Heart right ventricle (tissue), 16 donors: ENCODE measurements around the gene ADAMTS3. TPM values are rescaled to one million over a fixed set of nuclear protein-coding genes. Genes with fewer than 3 reads are reported as not detected.

ENCODE experiments used
- ATAC-seq, 8 donors: fragments of 200-7000 bp; cut with Tn5 transposase; one replicate each; pipeline ENCODE4 v1.9.1; 2020; ENCODE audit warnings: mild to moderate bottlenecking in 8 of 8, moderate library complexity in 8 of 8, moderate number of reproducible peaks in 1 of 8
- DNase-seq, 2 donors: peaks; one replicate each; pipeline ENCODE4 v3.0.0-alpha.2; 2020
- H3K27ac ChIP-seq, 10 donors: fragments of 200-600 bp; sonication (generic) in 2 of 10; one replicate each; pipeline versions ENCODE4 v1.5.0 to v1.8.0; 2020 to 2022; ENCODE audit warnings: mild to moderate bottlenecking in 3 of 10
- H3K27me3 ChIP-seq, 7 donors: fragments of 200-600 bp; one replicate each; pipeline ENCODE4 v1.8.0; 2021 to 2022; ENCODE audit warnings: mild to moderate bottlenecking in 2 of 7
- H3K36me3 ChIP-seq, 9 donors: fragments of 200-600 bp; sonication (generic) in 1 of 9; one replicate each; pipeline versions ENCODE4 v1.5.0 to v1.8.0; 2020 to 2022; ENCODE audit warnings: mild to moderate bottlenecking in 2 of 9
- H3K4me1 ChIP-seq, 9 donors: fragments of 200-600 bp; sonication (generic) in 1 of 9; one replicate each; pipeline versions ENCODE4 v1.5.0 to v1.8.0; 2020 to 2022; ENCODE audit warnings: mild to moderate bottlenecking in 4 of 9
- H3K4me3 ChIP-seq, 10 donors: fragments of 200-600 bp; sonication (generic) in 2 of 10; one replicate each; pipeline versions ENCODE4 v1.5.0 to v1.8.0; 2020 to 2022; ENCODE audit warnings: mild to moderate bottlenecking in 7 of 10, moderate library complexity in 2 of 10
- H3K9me3 ChIP-seq, 11 donors: fragments of 200-600 bp in 10 of 11; sonication (generic) in 2 of 11; one replicate each; pipeline versions ENCODE4 v1.5.0 to v1.8.0; 2013 to 2022; ENCODE audit warnings: mild to moderate bottlenecking in 2 of 11, control low read depth in 1 of 11, moderate library complexity in 1 of 11
- CTCF ChIP-seq, 9 donors: fragments of 200-600 bp; sonication (generic) in 2 of 9; IDR thresholded peaks; one replicate each; pipeline versions ENCODE4 v1.5.0 to v1.8.0; 2021 to 2022; ENCODE audit warnings: antibody characterized with exemption in 9 of 9, mild to moderate bottlenecking in 5 of 9, moderate library complexity in 1 of 9
- WGBS, 2 donors: extraction: QIAGEN DNeasy Blood & Tissue Kit; methylation state at CpG; one replicate each; pipeline ENCODE4 v1.1.7; 2013; ENCODE audit warnings: inconsistent platforms in 1 of 2; 5-methylcytosine and 5-hydroxymethylcytosine counted together
- intact Hi-C, 10 donors: fragments of 100-400 bp; cut with DNase I; formaldehyde crosslinking; loops; one replicate each; pipeline versions ENCODE4 v1.11.1 to v1.14.2; 2022
- polyA plus RNA-seq, 2 donors: library from polyadenylated mRNA; stranded (reverse); fragments of 200-250 nt; gene quantifications; one replicate each; pipeline ENCODE4 v1.2.3, GENCODE V29; 2013
- total RNA-seq, 10 donors: library from RNA; stranded (reverse); fragmentation: NEBNext Ultra II Directional in 3 of 10; extraction: Animal tissue kit (Norgen Biotek cat#: 25700) in 3 of 10; gene quantifications; one replicate each; pipeline versions ENCODE4 v1.2.1 to v1.2.4, GENCODE V29; 2021 to 2023
- donor health status: Arrhythmogenic right ventricular cardiomyopathy.
- donor health status: ischemic (EF 13 %, LVEDD 7.1; RV severe dilation, severe dysfunction).
- donor health status: healthy with polysubstance abuse.
- donor health status: DM: no; HTN: yes; CAD: no.
- donor health status: DM: no; HTN: no; CAD: no.
- donor health status: ischemic (EF 25% LVEDD 6.9; RV normal size, moderate dysfunction).
- donor health status: ischemic (EF 25% LVEDD 5.7; RV mildly dilated, moderate dysfunction).
- donor health status: healthy.
- donor health status: DM: yes; HTN: yes; CAD: no.
- donor health status: Ischemic cardiomyopathy.
- donor health status: ischemic (EF 35%, LVEDD 5.7; RV mildly dilated, moderate dysfunction).
- donor health status: nonischemic (EF 11% LVEDD 7.7; RV severe dilation, severe dysfunction).
- donor health status: DM: yes; HTN: yes; CAD: no.
- donor health status: PGD.
- donor health status: ischemic (EF 29% LVEDD 5.4; RV normal size, mild dysfunction).
- donor health status: nonischemic (EF 23%, LVEDD 6.1; RV moderate dilation, normal function).

The ADAMTS3 gene
- total and polyA plus RNA-seq, 12 donors: 0.23 to 1.1 (median 0.54) TPM

GRCh38 chr4:72496119-72496518 lies 72.9 kb downstream of the ADAMTS3 start:
- H3K4me3 ChIP-seq: no peak overlapping the region
- 67 to 69% methylated on average over 1 of the region's 1 CpG for WGBS, 2 donors
- intact Hi-C loops: no loop called here
- H3K27me3 ChIP-seq: no peaks in the 10 kb centered on the region
- ATAC-seq (no peak), DNase-seq (no peak)
- H3K27ac ChIP-seq: no peak overlapping the region
- no peaks in the 10 kb centered on the region for H3K36me3 ChIP-seq
- H3K4me1 ChIP-seq: no peaks in the 10 kb centered on the region
- peaks cover 0 to 32% (median 20%) of the 10 kb centered on the region in 11 donors for H3K9me3 ChIP-seq
- no peak for TF ChIP-seq CTCF (IDR thresholded peaks at IDR 0.05)

- no peaks in the 10 kb centered on the region for H3K4me1 ChIP-seq
- intact Hi-C loops: no loop called here
- H3K27me3 ChIP-seq: no peaks in the 10 kb centered on the region
- no peak for TF ChIP-seq CTCF (IDR thresholded peaks at IDR 0.05)
- no peaks in the 10 kb centered on the region for H3K36me3 ChIP-seq
- DNase-seq (no peak), ATAC-seq (no peak)
- H3K27ac ChIP-seq: no peak overlapping the region
- peaks cover 0 to 17% (median 9%) of the 10 kb centered on the region in 11 donors for H3K9me3 ChIP-seq
- no peak overlapping the region for H3K4me3 ChIP-seq
Observed at GRCh38 chr4:72494156-72494555, 74.9 kb downstream of the ADAMTS3 start.

- Histone ChIP-seq H3K4me3 (no peak overlapping the region), H3K9me3 (peaks cover 0 to 12% (median 5%) of the 10 kb centered on the region in 11 donors), H3K36me3 (no peaks in the 10 kb centered on the region), H3K4me1 (no peaks in the 10 kb centered on the region), H3K27me3 (no peaks in the 10 kb centered on the region), H3K27ac (no peak overlapping the region)
- intact Hi-C loops: no loop called here
- DNase-seq (no peak), ATAC-seq (no peak)
- no peak for TF ChIP-seq CTCF (IDR thresholded peaks at IDR 0.05)
- 62 to 71% methylated on average over 4 of the region's 4 CpGs for WGBS, 2 donors
Observed at GRCh38 chr4:72489267-72489666, 79.8 kb downstream of the ADAMTS3 start.

- no peak for TF ChIP-seq CTCF (IDR thresholded peaks at IDR 0.05)
- no peaks in the 10 kb centered on the region for H3K27me3 ChIP-seq
- peaks cover 0 to 14% (median 0%) of the 10 kb centered on the region in 11 donors for H3K9me3 ChIP-seq
- intact Hi-C loops: no loop called here
- H3K36me3 ChIP-seq: no peaks in the 10 kb centered on the region
- H3K27ac ChIP-seq: no peak overlapping the region
- ATAC-seq: no peak
- DNase-seq: no peak
- H3K4me3 ChIP-seq: no peak overlapping the region
- no peaks in the 10 kb centered on the region for H3K4me1 ChIP-seq
Observed at GRCh38 chr4:72486991-72487390, 82.0 kb downstream of the ADAMTS3 start.

GRCh38 chr4:72484981-72485380 lies 84.0 kb downstream of the ADAMTS3 start:
- Histone ChIP-seq H3K27me3 (no peaks in the 10 kb centered on the region), H3K4me3 (no peak overlapping the region), H3K27ac (no peak overlapping the region), H3K9me3 (peaks cover 0 to 21% (median 0%) of the 10 kb centered on the region in 11 donors), H3K36me3 (no peaks in the 10 kb centered on the region), H3K4me1 (no peaks in the 10 kb centered on the region)
- no peak for TF ChIP-seq CTCF (IDR thresholded peaks at IDR 0.05)
- intact Hi-C loops: no loop called here
- DNase-seq (no peak), ATAC-seq (no peak)
- 86% methylated on average over 1 of the region's 1 CpG for WGBS, 2 donors
